ENCODE data around the gene RAP1A. TPM values are rescaled to one million over a fixed set of nuclear protein-coding genes. Genes with fewer than 3 reads are reported as not detected.
"Not testable (repeated sequence)": the region's sequence is repeated elsewhere in the genome, so short reads cannot be mapped to it uniquely, and the experiment has no call there.

The RAP1A gene
- total RNA-seq, 1 donor from 2014 or later, result 219 TPM

DNA sequence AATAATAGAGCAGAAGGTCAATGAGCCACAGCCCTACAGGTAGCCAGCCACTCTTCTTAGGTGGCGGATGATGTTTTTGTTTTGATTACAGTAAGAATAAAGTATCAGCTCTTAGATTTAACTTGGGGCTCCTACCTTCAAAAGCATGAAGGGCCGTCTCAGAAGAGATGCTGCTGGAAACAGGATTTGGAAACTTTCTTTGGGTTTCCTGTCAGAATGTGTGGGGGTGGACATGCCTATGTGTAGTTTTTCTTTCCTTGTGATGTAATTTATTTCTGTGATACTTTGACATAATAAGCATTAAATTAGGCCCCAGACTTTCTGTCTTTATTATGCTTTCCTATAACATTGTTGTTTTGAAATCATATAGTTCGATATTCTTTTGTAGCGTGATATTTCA, 1.5 kb downstream of the RAP1A start:
- H3K36me3 Mint-ChIP-seq (ENCODE audit: low read depth), result peaks cover 42% of the 10 kb centered on the region
- intact Hi-C loops (cut with micrococcal nuclease), result loop anchor here (1.0 to 10.0 kb wide), 4 partner anchors 8 to 746 kb away; partner anchors contain the start of gene CD53
- H3K27ac Mint-ChIP-seq, result peak overlapping the region; percentile 81
- no peaks in the 10 kb centered on the region for H3K9me3 Mint-ChIP-seq
- peaks cover 69% of the 10 kb centered on the region for H3K4me1 Mint-ChIP-seq (ENCODE audit: low read depth)
- no peaks in the 10 kb centered on the region for H3K27me3 Mint-ChIP-seq (ENCODE audit: low read depth)
- peak overlapping the region; percentile 96 for H3K4me3 Mint-ChIP-seq (ENCODE audit: low read depth)
- no peak for DNase-seq (ENCODE audit: low spot score)

DNA sequence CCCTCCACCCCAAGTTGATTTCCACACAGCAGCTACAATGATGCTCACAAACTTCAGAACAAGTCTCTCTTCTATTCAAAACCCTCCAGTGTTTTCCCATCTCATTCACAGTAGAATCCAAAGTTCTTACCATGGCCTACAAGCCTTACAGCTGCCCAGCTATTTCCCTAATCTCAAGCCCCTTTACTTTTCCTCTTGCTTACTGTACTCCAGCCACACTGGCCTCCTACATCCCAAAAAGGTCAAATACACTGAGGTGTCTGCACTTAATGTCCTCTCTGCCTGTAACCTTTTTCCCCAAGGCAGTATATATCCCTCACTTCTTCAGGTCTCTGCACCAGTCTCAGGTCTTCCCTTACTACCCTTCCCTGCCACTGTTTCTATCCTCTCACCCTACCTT, 2.6 kb downstream of the RAP1A start:
- Mint-ChIP-seq H3K9me3 (no peaks in the 10 kb centered on the region), H3K27ac (peak overlapping the region; percentile 64), H3K27me3 (ENCODE audit: low read depth) (no peaks in the 10 kb centered on the region), H3K4me3 (ENCODE audit: low read depth) (peak overlapping the region; percentile 96), H3K36me3 (ENCODE audit: low read depth) (peaks cover 39% of the 10 kb centered on the region), H3K4me1 (ENCODE audit: low read depth) (peaks cover 67% of the 10 kb centered on the region)
- intact Hi-C loops (cut with micrococcal nuclease), result loop anchor here (5.0 to 10.0 kb wide), 3 partner anchors 40 to 747 kb away; partner anchors contain the start of gene CD53
- DNase-seq (ENCODE audit: low spot score), result no peak

DNA sequence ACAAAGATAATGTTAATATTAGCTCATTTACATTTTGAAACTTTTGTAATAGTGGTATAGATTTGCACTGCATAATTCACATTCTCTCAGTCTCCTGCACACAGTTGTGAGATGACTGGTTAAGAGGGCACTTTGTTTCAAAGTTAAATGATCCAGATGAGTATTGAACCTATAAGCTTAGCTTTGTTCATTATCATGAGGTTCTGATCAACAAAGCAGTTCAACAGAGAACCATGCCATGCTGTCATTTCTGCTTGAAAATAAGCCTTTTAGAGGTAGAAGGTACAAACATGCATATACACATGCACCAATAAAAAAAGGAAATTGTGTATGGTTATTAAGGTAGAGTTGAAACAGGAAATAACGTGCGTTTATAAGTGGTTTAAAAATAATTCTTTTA, 4.8 kb downstream of the RAP1A start:
- H3K4me1 Mint-ChIP-seq (ENCODE audit: low read depth), result peaks cover 69% of the 10 kb centered on the region
- H3K9me3 Mint-ChIP-seq, result no peaks in the 10 kb centered on the region
- intact Hi-C loops (cut with micrococcal nuclease), result loop anchor here (5.0 to 10.0 kb wide), 3 partner anchors 38 to 750 kb away; partner anchors contain the start of gene CD53
- H3K27ac Mint-ChIP-seq, result peak overlapping the region; percentile 34
- DNase-seq (ENCODE audit: low spot score), result no peak
- no peaks in the 10 kb centered on the region for H3K27me3 Mint-ChIP-seq (ENCODE audit: low read depth)
- peaks cover 50% of the 10 kb centered on the region for H3K36me3 Mint-ChIP-seq (ENCODE audit: low read depth)
- H3K4me3 Mint-ChIP-seq (ENCODE audit: low read depth), result peak overlapping the region; percentile 22

DNA sequence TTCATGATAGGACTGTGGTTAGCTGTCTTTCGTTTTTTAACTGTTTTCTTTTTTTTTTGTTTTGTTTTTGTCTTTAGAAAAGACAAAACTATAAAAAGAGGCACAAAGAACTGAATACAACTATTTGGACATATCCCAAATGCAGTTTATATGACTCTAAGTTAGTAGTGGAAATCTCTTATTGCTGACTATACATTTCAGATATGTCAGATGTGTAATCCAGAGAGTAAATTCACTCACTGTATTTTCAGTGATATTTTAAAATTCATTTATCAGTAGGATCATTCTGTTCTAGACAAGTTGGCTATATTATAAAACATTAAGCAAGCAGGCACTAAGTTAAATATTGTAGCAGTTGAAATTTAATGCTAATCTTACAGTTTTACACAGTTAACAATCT, 5.7 kb downstream of the RAP1A start:
- Mint-ChIP-seq H3K36me3 (ENCODE audit: low read depth) (peaks cover 51% of the 10 kb centered on the region), H3K4me1 (ENCODE audit: low read depth) (peaks cover 75% of the 10 kb centered on the region)

DNA sequence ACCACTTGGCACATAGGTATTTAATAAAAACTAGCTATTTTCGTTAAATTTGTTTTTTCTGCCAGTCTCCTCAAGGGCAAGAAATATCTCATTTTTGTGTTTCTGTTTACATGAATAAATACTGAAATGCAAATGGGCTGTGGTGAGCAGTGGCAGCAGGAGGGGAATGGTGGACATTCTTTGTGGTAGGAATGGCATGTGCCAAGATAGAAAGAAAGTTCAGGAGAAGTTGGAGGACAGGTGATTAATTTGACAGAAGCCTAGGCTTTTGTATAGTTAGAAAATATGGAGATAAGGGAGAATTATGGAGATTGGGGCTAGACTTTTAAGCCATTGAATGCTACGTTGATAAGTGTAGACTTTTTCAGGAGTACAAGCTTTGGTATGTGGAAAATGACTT, 8.6 kb downstream of the RAP1A start:
- H3K4me1 Mint-ChIP-seq (ENCODE audit: low read depth), result peaks cover 78% of the 10 kb centered on the region
- intact Hi-C loops (cut with micrococcal nuclease), result loop anchor here (5.0 to 10.0 kb wide), 2 partner anchors 109 to 753 kb away; partner anchors contain the start of genes CD53 and INKA2

More for the DNA sequence above, 5.7 kb downstream of the RAP1A start:
- Mint-ChIP-seq H3K27me3 (ENCODE audit: low read depth) (no peaks in the 10 kb centered on the region), H3K4me3 (ENCODE audit: low read depth) (no peak overlapping the region), H3K27ac (peak overlapping the region; percentile 49), H3K9me3 (no peaks in the 10 kb centered on the region)
- intact Hi-C loops (cut with micrococcal nuclease), result loop anchor here (5.0 to 10.0 kb wide), 2 partner anchors 112 to 750 kb away; partner anchors contain the start of genes CD53 and INKA2
- no peak for DNase-seq (ENCODE audit: low spot score)

DNA sequence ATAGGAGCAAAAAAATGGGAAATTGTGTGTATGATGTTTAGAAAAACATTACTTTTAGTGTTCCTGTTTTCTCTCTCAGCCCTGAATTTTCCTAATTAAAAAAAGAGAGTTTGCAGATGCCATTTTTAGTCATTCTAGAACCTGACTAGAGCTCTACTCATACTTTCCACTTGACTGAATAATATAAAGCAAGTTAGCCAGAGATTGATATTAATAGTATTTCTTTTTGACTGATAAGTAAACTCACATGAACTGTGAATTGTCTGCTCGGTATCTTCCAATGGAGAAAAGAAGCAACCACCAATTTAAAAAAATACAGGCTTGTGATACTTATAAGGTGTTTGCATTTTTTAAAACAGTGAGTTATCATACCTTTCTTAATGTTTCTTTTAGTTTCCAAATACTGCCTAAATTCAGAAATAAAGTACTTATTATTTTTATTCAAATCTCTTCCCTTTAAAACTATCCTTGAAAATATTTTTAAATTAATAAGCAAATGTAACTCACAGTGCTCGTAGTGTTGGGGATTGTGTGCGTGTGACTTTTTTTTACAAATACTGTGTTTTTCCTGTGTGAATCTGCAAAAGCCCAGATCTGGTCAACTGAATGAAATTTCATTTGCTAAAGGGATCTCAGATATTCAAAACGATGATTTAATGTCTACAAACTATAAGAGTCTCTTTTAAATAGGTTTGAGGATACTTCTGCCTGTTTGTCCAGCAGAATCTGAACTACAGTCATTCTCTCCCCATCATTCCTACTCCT, 9.8 kb downstream of the RAP1A start:
- H3K4me1 Mint-ChIP-seq (ENCODE audit: low read depth), result peaks cover 75% of the 10 kb centered on the region
- intact Hi-C loops (cut with micrococcal nuclease), result loop anchor here (1.0 to 10.0 kb wide), 4 partner anchors 8 to 755 kb away; partner anchors contain the start of genes CD53 and INKA2
- peak overlapping the region; percentile 65 for H3K27ac Mint-ChIP-seq
- H3K9me3 Mint-ChIP-seq, result no peaks in the 10 kb centered on the region
- peak overlapping the region; percentile 62 for H3K4me3 Mint-ChIP-seq (ENCODE audit: low read depth)
- H3K36me3 Mint-ChIP-seq (ENCODE audit: low read depth), result peaks cover 37% of the 10 kb centered on the region
- no peaks in the 10 kb centered on the region for H3K27me3 Mint-ChIP-seq (ENCODE audit: low read depth)
- DNase-seq (ENCODE audit: low spot score), result no peak

More for the DNA sequence above, 8.6 kb downstream of the RAP1A start:
- H3K27ac Mint-ChIP-seq, result peak overlapping the region; percentile 84
- no peaks in the 10 kb centered on the region for H3K27me3 Mint-ChIP-seq (ENCODE audit: low read depth)
- peaks cover 42% of the 10 kb centered on the region for H3K36me3 Mint-ChIP-seq (ENCODE audit: low read depth)
- H3K9me3 Mint-ChIP-seq, result no peaks in the 10 kb centered on the region
- H3K4me3 Mint-ChIP-seq (ENCODE audit: low read depth), result peak overlapping the region; percentile 65
- no peak for DNase-seq (ENCODE audit: low spot score)

- DNase-seq (ENCODE audit: low spot score), result no peak
- no peaks in the 10 kb centered on the region for H3K9me3 Mint-ChIP-seq
- H3K27me3 Mint-ChIP-seq (ENCODE audit: low read depth), result no peaks in the 10 kb centered on the region
- peak overlapping the region; percentile 35 for H3K4me3 Mint-ChIP-seq (ENCODE audit: low read depth)
- H3K36me3 Mint-ChIP-seq (ENCODE audit: low read depth), result peaks cover 39% of the 10 kb centered on the region
- intact Hi-C loops (cut with micrococcal nuclease), result no loop called here
- H3K27ac Mint-ChIP-seq, result peak overlapping the region; percentile 72
- peaks cover 75% of the 10 kb centered on the region for H3K4me1 Mint-ChIP-seq (ENCODE audit: low read depth)
These were observed 11.0 kb downstream of the RAP1A start for GRCh38 chr1:111630567-111630966.

- Mint-ChIP-seq H3K4me3 (ENCODE audit: low read depth) (no peak overlapping the region), H3K9me3 (no peaks in the 10 kb centered on the region), H3K4me1 (ENCODE audit: low read depth) (peaks cover 73% of the 10 kb centered on the region), H3K36me3 (ENCODE audit: low read depth) (peaks cover 44% of the 10 kb centered on the region), H3K27me3 (ENCODE audit: low read depth) (no peaks in the 10 kb centered on the region), H3K27ac (peak overlapping the region; percentile 83)
- no peak for DNase-seq (ENCODE audit: low spot score)
- intact Hi-C loops (cut with micrococcal nuclease), result loop anchor here (1.0 kb wide), 1 partner anchor 30 kb away; no protein-coding TSS in a partner anchor
These were observed 11.9 kb downstream of the RAP1A start for GRCh38 chr1:111631502-111631901.

DNA sequence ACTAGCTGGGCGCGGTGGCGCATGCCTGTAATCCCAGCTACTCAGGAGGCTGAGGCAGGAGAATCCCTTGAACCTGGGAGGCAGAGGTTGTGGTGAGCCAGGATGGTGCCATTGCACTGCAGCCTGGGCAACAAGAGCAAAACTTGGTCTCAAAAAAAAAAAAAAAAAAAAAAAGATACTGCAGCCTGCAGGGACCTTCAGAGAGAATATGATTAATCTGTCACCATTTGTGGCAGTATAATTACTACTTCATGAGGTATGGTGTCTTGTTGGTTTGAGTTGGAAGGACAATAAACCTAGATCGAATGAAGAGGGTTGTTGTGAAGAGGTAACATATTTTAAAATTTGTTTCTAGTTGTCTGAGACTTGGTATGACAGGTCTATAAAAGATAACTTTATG, 13.2 kb downstream of the RAP1A start:
- H3K9me3 Mint-ChIP-seq; DNase-seq (ENCODE audit: low spot score); intact Hi-C loops (cut with micrococcal nuclease); H3K4me3 Mint-ChIP-seq (ENCODE audit: low read depth); H3K27me3 Mint-ChIP-seq (ENCODE audit: low read depth): not testable (repeated sequence)
- peaks cover 73% of the 10 kb centered on the region for H3K4me1 Mint-ChIP-seq (ENCODE audit: low read depth)
- H3K27ac Mint-ChIP-seq, result peak overlapping the region; percentile 53
- peaks cover 48% of the 10 kb centered on the region for H3K36me3 Mint-ChIP-seq (ENCODE audit: low read depth)

GRCh38 chr1:111633736-111634247, 14.2 kb downstream of the RAP1A start:
- no peak for DNase-seq (ENCODE audit: low spot score)
- H3K4me3 Mint-ChIP-seq (ENCODE audit: low read depth), result no peak overlapping the region
- peaks cover 45% of the 10 kb centered on the region for H3K36me3 Mint-ChIP-seq (ENCODE audit: low read depth)
- no peak overlapping the region for H3K27ac Mint-ChIP-seq
- no peaks in the 10 kb centered on the region for H3K27me3 Mint-ChIP-seq (ENCODE audit: low read depth)
- intact Hi-C loops (cut with micrococcal nuclease), result no loop called here
- H3K4me1 Mint-ChIP-seq (ENCODE audit: low read depth), result peaks cover 68% of the 10 kb centered on the region
- H3K9me3 Mint-ChIP-seq, result no peaks in the 10 kb centered on the region

- DNase-seq (ENCODE audit: low spot score), result no peak
- intact Hi-C loops (cut with micrococcal nuclease), result no loop called here
- peaks cover 64% of the 10 kb centered on the region for H3K4me1 Mint-ChIP-seq (ENCODE audit: low read depth)
- H3K4me3 Mint-ChIP-seq (ENCODE audit: low read depth), result no peak overlapping the region
- H3K36me3 Mint-ChIP-seq (ENCODE audit: low read depth), result peaks cover 37% of the 10 kb centered on the region
- peak overlapping the region; percentile 39 for H3K27ac Mint-ChIP-seq
- no peaks in the 10 kb centered on the region for H3K9me3 Mint-ChIP-seq
- H3K27me3 Mint-ChIP-seq (ENCODE audit: low read depth), result no peaks in the 10 kb centered on the region
These were observed 15.9 kb downstream of the RAP1A start for GRCh38 chr1:111635324-111636009.

GRCh38 chr1:111638320-111638719, 18.7 kb downstream of the RAP1A start:
- Mint-ChIP-seq H3K4me1 (ENCODE audit: low read depth) (peaks cover 46% of the 10 kb centered on the region), H3K27me3 (ENCODE audit: low read depth) (no peaks in the 10 kb centered on the region), H3K36me3 (ENCODE audit: low read depth) (peaks cover 43% of the 10 kb centered on the region), H3K4me3 (ENCODE audit: low read depth) (no peak overlapping the region), H3K9me3 (peaks cover 2% of the 10 kb centered on the region), H3K27ac (no peak overlapping the region)
- no peak for DNase-seq (ENCODE audit: low spot score)
- intact Hi-C loops (cut with micrococcal nuclease), result no loop called here

Measured in activated T-helper 2 cell treated with anti-CD3 and anti-CD28 coated beads, Interferon-gamma antibody, Interleukin-2, Interleukin-4, amounts not matched to agents 10 μg/mL and 5 μg/mL and 100 μg/mL, durations not matched to agents 14 hours and 24 hours and 36 hours (primary cell).